HG03469 (cell line): ENCODE measurements around the gene ZC3H12D.
"Not testable (repeated sequence)": the region's sequence is repeated elsewhere in the genome, so short reads cannot be mapped to it uniquely, and the experiment has no call there.

Experiments used
- ATAC-seq: cut with Tn5 transposase; IDR thresholded peaks from one replicate; pipeline ENCODE4 v1.9.1; 2021; ENCODE audit warnings: mild to moderate bottlenecking, moderate library complexity, moderate number of reproducible peaks; ENCODE audit not compliant: unreplicated experiment

The ZC3H12D gene

GRCh38 chr6:149460249-149460648 lies 24.6 kb downstream of the ZC3H12D start:
- not testable (repeated sequence) for ATAC-seq

- ATAC-seq, result no peak
Measured at GRCh38 chr6:149459761-149460160, 25.1 kb downstream of the ZC3H12D start.

GRCh38 chr6:149458806-149459205 lies 26.0 kb downstream of the ZC3H12D start:
- ATAC-seq, result no peak

GRCh38 chr6:149458196-149458595 lies 26.6 kb downstream of the ZC3H12D start:
- ATAC-seq, result no peak

GRCh38 chr6:149457316-149457884 lies 27.4 kb downstream of the ZC3H12D start:
- ATAC-seq, result no peak

- ATAC-seq, result no peak
Measured at GRCh38 chr6:149456311-149457021, 28.3 kb downstream of the ZC3H12D start.

- ATAC-seq, result no peak
Measured at GRCh38 chr6:149455031-149455732, 29.6 kb downstream of the ZC3H12D start.

GRCh38 chr6:149454346-149454848 lies 30.4 kb downstream of the ZC3H12D start:
- no peak for ATAC-seq

- ATAC-seq, result no peak
Measured at GRCh38 chr6:149453597-149454345, 31.0 kb downstream of the ZC3H12D start.

GRCh38 chr6:149452037-149452939 lies 32.5 kb downstream of the ZC3H12D start:
- no peak for ATAC-seq

GRCh38 chr6:149451376-149452036 lies 33.3 kb downstream of the ZC3H12D start:
- no peak for ATAC-seq

- ATAC-seq, result no peak
Measured at GRCh38 chr6:149450679-149451375, 34.0 kb downstream of the ZC3H12D start.

GRCh38 chr6:149449831-149450678 lies 34.8 kb downstream of the ZC3H12D start:
- no peak for ATAC-seq

GRCh38 chr6:149448821-149449453 lies 35.9 kb downstream of the ZC3H12D start:
- no peak for ATAC-seq

GRCh38 chr6:149446791-149447376 lies 37.9 kb downstream of the ZC3H12D start:
- no peak for ATAC-seq

- ATAC-seq, result no peak
Measured at GRCh38 chr6:149445573-149445972, 39.2 kb downstream of the ZC3H12D start.

GRCh38 chr6:149445095-149445466 lies 39.7 kb downstream of the ZC3H12D start:
- ATAC-seq, result no peak
